A673 (cell line): Measurements from ENCODE around the gene CD300A.

Experiments
- CTCF ChIP-seq: fragments of 300-800, 200-600 bp; sonication (generic); conservative IDR thresholded peaks from 2 replicates; pipeline ENCODE4 v1.5.1; 2017; ENCODE audit warnings: low read depth, mild to moderate bottlenecking, antibody characterized with exemption, low read length, moderate library complexity, mixed read lengths
- EZH2 ChIP-seq: fragments of 200-600 bp; sonication (generic); IDR thresholded peaks from 2 replicates; pipeline ENCODE4 v1.6.1; 2017; ENCODE audit warnings: borderline replicate concordance, low read depth, mild to moderate bottlenecking, mixed read lengths, antibody characterized with exemption, low read length; ENCODE audit not compliant: poor library complexity, severe bottlenecking

GRCh38 chr17:74427763-74428153, 38.7 kb upstream of the CD300A start:
- TF ChIP-seq CTCF = no peak
- TF ChIP-seq EZH2 = no peak
